Activated T-cell treated with anti-CD3 and anti-CD28 coated beads for 24 hours (primary cell): ENCODE data around the gene ZDHHC12.

Source experiments
- DNase-seq: peaks from one replicate; pipeline ENCODE4 v3.0.0-alpha.2; 2020; ENCODE audit warnings: low read depth

Gene ZDHHC12

DNA sequence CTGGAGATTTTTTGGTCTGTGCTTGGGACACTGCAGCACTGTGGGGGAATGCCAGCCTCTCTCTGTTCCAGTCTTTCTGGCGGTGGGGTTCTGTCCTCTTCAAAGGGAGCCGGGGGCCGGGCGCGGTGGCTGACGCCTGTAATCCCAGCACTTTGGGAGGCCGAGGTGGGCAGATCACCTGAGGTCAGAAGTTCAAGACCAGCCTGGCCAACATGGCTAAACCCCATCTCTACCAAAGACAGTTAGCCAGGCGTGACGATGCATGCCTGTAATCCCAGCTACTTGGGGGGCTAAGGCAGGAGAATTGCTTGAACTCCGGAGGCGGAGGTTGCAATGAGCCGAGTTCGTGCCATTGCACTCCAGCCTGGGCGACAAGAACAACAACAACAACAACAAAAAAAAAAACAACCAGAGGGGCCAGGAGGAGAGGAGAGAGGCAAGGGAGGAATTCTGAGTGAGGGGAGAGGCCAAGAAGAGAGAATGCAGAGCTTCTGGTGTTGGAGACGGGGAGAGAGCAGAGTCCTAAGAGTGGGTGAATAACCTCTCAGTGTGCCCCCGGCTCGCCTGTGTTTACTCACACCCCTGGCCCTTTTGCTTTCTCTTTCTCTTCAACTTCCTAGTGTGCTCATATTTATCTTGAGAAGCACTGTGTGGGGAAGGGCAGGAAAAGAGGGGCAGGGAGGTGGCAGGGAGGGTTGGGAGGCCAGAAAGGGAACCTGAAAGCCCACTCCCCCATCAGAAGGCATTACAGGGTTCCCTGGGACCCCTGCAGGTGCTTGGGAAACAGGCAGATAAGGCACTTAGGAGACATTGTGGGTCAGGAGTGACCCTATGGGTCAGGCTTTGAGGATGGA lies 38.1 kb downstream of the ZDHHC12 start:
- no peak for DNase-seq

DNA sequence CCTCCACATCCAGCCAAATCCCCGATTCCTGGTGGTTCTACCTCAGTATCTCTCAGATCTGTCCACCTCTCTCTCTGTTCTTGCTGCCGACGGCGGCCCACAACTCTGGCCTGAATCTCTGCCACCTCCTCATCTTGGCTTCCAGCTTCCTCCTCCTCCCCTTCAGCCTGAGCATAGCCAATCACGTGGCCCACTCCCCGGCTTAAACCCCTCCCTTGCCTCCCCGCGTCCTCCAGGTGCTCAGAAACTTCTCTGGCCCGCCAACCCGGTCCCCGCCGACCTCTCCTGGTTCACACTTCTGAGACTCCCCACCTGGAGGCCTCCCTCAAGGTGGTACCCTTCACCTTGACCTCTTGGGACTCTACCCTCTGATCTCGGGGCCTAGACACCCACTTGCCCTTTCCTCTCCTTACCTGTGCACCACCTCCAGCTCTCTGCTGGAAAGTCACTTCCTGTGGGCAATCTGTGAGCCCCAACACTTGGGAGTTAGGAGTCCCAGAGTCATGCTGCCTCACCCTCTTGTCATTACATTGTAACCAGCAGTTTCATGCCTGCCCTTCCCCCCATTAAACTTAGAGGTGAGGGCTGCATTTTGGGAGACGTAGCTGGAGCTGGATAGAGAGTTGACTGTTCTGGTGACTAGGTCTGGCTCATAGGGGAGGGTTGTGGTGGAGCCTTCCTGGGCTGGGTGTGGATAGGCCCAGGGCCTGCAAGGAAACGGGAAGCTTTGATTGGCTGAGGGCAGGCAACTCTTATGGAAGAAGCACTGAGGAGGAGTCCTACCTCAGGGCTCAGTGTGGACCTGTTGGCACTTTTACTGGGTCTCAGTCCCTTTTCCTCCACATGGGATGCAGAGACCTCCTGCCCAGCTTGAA lies 39.4 kb downstream of the ZDHHC12 start:
- DNase-seq, result peak; percentile 67

DNA sequence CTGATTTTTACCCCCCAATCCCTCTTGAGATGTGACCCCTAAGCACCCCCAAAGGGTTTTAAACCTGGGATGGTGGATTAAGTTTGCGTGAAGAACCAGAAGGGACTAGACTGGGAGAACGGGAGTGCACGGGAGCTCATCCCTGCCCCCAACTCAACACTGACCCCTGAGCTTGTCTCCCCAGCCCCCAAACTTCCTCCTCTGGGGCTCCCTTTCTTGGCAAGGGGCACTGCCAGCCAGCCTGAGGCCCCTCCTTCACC lies 39.9 kb downstream of the ZDHHC12 start:
- no peak for DNase-seq

DNA sequence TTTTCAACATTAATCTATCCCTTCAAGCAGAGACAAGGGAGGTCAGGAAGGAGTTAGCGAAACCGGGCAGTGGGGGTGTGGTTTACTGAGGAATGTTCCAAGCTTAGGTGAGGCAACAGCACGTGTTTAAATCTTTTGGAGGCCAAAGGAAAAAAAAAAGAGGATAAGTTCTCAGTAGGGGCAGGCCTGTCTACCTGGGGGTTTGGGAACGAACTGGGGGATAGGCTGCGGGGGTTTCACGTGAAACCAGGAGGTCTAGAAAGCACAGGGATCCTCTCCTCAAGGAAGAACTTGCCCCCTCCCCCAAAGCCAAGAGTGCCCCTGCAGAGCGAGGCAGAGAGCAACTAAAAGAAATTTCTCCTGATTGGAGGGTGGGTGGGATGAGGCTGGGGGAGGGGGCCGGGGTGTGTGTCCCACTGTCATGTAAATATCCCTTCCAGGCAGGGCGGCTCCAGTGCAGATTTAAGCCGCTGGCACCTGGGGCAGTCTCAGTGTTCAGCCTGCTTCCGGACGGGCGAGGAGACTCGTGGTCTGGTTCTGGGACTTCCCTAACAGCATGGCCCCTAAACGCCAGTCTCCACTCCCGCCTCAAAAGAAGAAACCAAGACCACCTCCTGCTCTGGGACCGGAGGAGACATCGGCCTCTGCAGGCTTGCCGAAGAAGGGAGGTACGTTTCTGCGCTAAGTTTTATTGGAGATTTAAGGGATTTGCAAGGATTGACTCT lies 40.4 kb downstream of the ZDHHC12 start:
- peak; percentile 22 for DNase-seq

DNA sequence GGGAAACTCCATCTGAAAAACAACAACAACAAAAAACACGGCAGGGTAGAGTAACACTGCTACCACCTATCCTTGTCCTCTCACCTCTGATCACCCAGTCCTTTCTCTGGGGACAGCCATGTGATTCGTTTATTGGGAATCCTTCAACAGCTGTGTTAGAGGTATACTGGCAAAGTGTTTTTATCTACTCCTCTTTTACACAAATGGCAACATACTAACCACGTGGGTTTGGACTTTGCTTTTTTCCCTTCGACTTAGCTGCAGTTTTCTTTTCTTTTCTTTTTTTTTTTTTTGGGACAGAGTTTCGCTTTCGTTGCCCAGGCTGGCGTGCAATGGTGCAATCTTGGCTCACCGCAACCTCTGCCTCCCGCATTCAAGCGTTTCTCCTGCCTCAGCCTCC lies 46.1 kb downstream of the ZDHHC12 start:
- DNase-seq, result no peak

DNA sequence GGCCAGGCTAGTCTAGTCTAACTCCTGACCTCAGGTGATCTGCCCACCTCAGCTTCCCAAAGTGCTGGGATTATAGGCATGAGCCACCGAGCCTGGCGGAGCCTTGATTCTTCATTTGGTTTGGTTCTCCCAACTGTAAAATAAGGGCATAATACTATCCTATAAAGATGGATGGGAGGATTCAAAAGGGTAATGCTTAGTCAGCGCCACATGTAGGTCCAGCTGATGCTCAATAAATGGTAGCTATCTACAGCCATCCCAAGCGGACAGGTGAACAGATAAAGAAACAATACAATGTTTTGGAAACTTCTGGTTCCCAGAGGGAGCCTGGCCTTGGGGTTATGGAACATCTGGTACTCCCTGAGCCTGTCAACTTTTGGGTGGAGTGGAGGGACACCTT lies 48.5 kb downstream of the ZDHHC12 start:
- no peak for DNase-seq
